GM12892 (cell line): ENCODE data around the gene FBLN5.

Experiments used
- POLR2A ChIP-seq: IDR thresholded peaks from 2 replicates; pipeline ENCODE4 v1.6.1; 2011; ENCODE audit warnings: low read depth, low read length, control low read depth
- POLR2AphosphoS5 ChIP-seq: IDR thresholded peaks from 2 replicates; pipeline ENCODE4 v1.6.1; 2011; ENCODE audit warnings: low read depth, low read length, control low read depth
- TAF1 ChIP-seq: IDR thresholded peaks from 2 replicates; pipeline ENCODE4 v1.6.1; 2011; ENCODE audit warnings: low read depth, mild to moderate bottlenecking, control low read depth, low read length, borderline replicate concordance

DNA sequence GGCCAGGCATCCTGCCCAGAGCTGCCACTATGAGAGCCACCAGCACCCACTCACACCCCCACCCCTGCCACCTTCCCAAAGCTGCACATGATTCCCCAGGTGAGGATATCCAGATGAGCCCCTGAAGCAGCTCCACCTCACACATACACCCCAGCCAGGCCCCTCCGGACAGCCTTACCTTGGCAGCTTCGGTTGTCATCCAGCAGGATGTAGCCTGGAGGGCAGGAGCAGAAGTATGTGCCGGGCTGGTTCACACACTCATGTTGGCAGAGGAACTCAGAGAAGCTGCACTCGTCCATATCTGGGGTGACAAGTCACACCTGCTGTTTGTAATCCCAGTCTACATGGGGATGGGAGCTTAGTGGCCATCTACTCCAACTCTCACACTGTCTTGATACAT, 64.7 kb downstream of the FBLN5 start:
- TF ChIP-seq POLR2A (no peak), TAF1 (no peak), POLR2AphosphoS5 (no peak)
